VCaP (cell line): ENCODE data around the gene NCAPD2.
"Not testable (repeated sequence)": the region's sequence is repeated elsewhere in the genome, so short reads cannot be mapped to it uniquely, and the experiment has no call there.

ENCODE experiments used
- H3K27ac ChIP-seq: fragments of 450-650 bp; 2 replicates; pipeline ENCODE4 v1.5.1; 2017
- CTCF ChIP-seq: fragments of 450-650 bp; conservative IDR thresholded peaks from 2 replicates; pipeline ENCODE4 v1.5.1; 2017; ENCODE audit warnings: mild to moderate bottlenecking, moderate library complexity

NCAPD2 gene

GRCh38 chr12:6476489-6476888 lies 17.4 kb upstream of the NCAPD2 start:
- no peak overlapping the region for H3K27ac ChIP-seq
- no peak for TF ChIP-seq CTCF

- H3K27ac ChIP-seq: not testable (repeated sequence)
Observed at GRCh38 chr12:6477601-6478377, 16.1 kb upstream of the NCAPD2 start.

GRCh38 chr12:6478416-6478815 lies 15.5 kb upstream of the NCAPD2 start:
- H3K27ac ChIP-seq: no peak overlapping the region
- no peak for TF ChIP-seq CTCF

- TF ChIP-seq CTCF: no peak
- no peak overlapping the region for H3K27ac ChIP-seq
Observed at GRCh38 chr12:6488240-6488639, 5.7 kb upstream of the NCAPD2 start.

GRCh38 chr12:6489449-6489848 lies 4.5 kb upstream of the NCAPD2 start:
- no peak overlapping the region for H3K27ac ChIP-seq
- TF ChIP-seq CTCF: no peak

GRCh38 chr12:6490673-6491072 lies 3.2 kb upstream of the NCAPD2 start:
- H3K27ac ChIP-seq: not testable (repeated sequence)

GRCh38 chr12:6492838-6493496 lies 935 bp upstream of the NCAPD2 start, which contains the start of gene MRPL51:
Gene MRPL51, minus strand, starts transcription at chr12:6493262. Its CDS starts 126 bp downstream, at chr12:6493136.
- no peak for TF ChIP-seq CTCF
- H3K27ac ChIP-seq: peak within 1 kb of the TSS; percentile 96

- H3K27ac ChIP-seq: peak overlapping the region; percentile 96
- TF ChIP-seq CTCF: peak; percentile 23
Observed at GRCh38 chr12:6494258-6494743, 399 bp downstream of the NCAPD2 start.
